ENCODE data around the gene LENG8.

Gene LENG8

GRCh38 chr19:54424660-54425381, 24.2 kb upstream of the LENG8 start:
- H3K4me3 Mint-ChIP-seq: no peak overlapping the region
- TF ChIP-seq, protein P1, sequence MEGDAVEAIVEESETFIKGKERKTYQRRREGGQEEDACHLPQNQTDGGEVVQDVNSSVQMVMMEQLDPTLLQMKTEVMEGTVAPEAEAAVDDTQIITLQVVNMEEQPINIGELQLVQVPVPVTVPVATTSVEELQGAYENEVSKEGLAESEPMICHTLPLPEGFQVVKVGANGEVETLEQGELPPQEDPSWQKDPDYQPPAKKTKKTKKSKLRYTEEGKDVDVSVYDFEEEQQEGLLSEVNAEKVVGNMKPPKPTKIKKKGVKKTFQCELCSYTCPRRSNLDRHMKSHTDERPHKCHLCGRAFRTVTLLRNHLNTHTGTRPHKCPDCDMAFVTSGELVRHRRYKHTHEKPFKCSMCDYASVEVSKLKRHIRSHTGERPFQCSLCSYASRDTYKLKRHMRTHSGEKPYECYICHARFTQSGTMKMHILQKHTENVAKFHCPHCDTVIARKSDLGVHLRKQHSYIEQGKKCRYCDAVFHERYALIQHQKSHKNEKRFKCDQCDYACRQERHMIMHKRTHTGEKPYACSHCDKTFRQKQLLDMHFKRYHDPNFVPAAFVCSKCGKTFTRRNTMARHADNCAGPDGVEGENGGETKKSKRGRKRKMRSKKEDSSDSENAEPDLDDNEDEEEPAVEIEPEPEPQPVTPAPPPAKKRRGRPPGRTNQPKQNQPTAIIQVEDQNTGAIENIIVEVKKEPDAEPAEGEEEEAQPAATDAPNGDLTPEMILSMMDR (IDR thresholded peaks at IDR 0.05; ENCODE audit: unreplicated experiment in 3 of 3): no peak
- H3K36me3 Mint-ChIP-seq (ENCODE audit: low read depth): no peaks in the 10 kb centered on the region
- no peaks in the 10 kb centered on the region for H3K9me3 Mint-ChIP-seq
- no peak overlapping the region for H3K27ac Mint-ChIP-seq
- H3K4me1 Mint-ChIP-seq: peaks cover 6% of the 10 kb centered on the region
- peaks cover 27% of the 10 kb centered on the region for H3K27me3 Mint-ChIP-seq (ENCODE audit: low read depth)

GRCh38 chr19:54425382-54425723, 23.6 kb upstream of the LENG8 start:
- H3K4me1 Mint-ChIP-seq: peaks cover 4% of the 10 kb centered on the region
- H3K27ac Mint-ChIP-seq: no peak overlapping the region
- peaks cover 27% of the 10 kb centered on the region for H3K27me3 Mint-ChIP-seq (ENCODE audit: low read depth)
- no peaks in the 10 kb centered on the region for H3K36me3 Mint-ChIP-seq (ENCODE audit: low read depth)
- TF ChIP-seq, protein P1 (IDR thresholded peaks at IDR 0.05; ENCODE audit: unreplicated experiment in 3 of 3): no peak
- H3K4me3 Mint-ChIP-seq: no peak overlapping the region
- H3K9me3 Mint-ChIP-seq: no peaks in the 10 kb centered on the region

DNA sequence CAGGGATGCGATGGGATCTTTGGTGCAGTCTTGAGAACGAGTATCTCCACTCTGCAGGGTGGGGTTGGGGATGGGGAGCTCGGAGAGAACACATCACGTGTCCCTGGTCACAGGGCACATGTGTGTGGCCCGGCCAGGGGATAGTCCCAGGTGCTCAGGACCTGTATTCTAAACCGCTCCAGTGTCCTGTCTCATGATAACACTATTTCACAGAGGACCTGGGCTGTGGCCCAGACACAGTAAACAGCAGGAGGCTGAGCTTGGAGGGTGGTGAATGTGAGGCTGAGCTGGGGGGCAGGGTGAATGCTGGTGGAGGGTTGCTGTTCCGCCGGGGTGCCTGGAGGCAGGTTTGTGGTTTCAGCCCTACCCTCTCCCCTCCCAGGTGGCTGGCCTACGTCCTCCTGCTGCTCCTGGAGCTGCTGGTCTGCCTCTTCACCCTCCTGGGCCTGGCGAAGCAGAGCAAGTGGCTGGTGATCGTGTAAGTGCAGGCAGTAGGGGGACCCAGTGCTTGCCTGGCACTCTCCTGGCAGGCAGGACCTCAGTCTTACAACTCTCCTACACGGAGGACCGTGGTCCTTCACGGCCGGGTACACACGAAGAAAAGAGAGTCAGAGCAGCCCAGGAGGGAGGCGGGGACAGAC, 22.6 kb upstream of the LENG8 start:
- H3K9me3 Mint-ChIP-seq: no peaks in the 10 kb centered on the region
- peak overlapping the region in 2 of 3 experiments; percentile 19 to 40 for H3K4me3 Mint-ChIP-seq
- peaks cover 29% of the 10 kb centered on the region for H3K27me3 Mint-ChIP-seq (ENCODE audit: low read depth)
- TF ChIP-seq, protein P1 (IDR thresholded peaks at IDR 0.05; ENCODE audit: unreplicated experiment in 3 of 3): no peak
- peak overlapping the region in 1 of 3 experiments; percentile 51 for H3K27ac Mint-ChIP-seq
- no peaks in the 10 kb centered on the region for H3K36me3 Mint-ChIP-seq (ENCODE audit: low read depth)
- H3K4me1 Mint-ChIP-seq: peaks cover 10% of the 10 kb centered on the region

- peaks cover 28% of the 10 kb centered on the region for H3K27me3 Mint-ChIP-seq (ENCODE audit: low read depth)
- no peak overlapping the region for H3K27ac Mint-ChIP-seq
- H3K36me3 Mint-ChIP-seq (ENCODE audit: low read depth): no peaks in the 10 kb centered on the region
- H3K4me1 Mint-ChIP-seq: peaks cover 12% of the 10 kb centered on the region
- TF ChIP-seq, protein P1 (IDR thresholded peaks at IDR 0.05; ENCODE audit: unreplicated experiment in 3 of 3): no peak
- H3K9me3 Mint-ChIP-seq: no peaks in the 10 kb centered on the region
- H3K4me3 Mint-ChIP-seq: no peak overlapping the region
These were observed 21.4 kb upstream of the LENG8 start for GRCh38 chr19:54427586-54427985.

- Mint-ChIP-seq H3K4me1 (peaks cover 8% of the 10 kb centered on the region), H3K27ac (peak overlapping the region in 1 of 3 experiments; percentile 71), H3K4me3 (peak overlapping the region in 2 of 3 experiments; percentile 46 to 69), H3K9me3 (no peaks in the 10 kb centered on the region), H3K27me3 (ENCODE audit: low read depth) (peaks cover 23% of the 10 kb centered on the region), H3K36me3 (ENCODE audit: low read depth) (no peaks in the 10 kb centered on the region)
- TF ChIP-seq, protein P1 (IDR thresholded peaks at IDR 0.05; ENCODE audit: unreplicated experiment in 3 of 3): no peak
These were observed 20.4 kb upstream of the LENG8 start for GRCh38 chr19:54428323-54429175.
